HCT116 (cell line): Measurements from ENCODE around the gene INSL4. TPM values are rescaled to one million over a fixed set of nuclear protein-coding genes. Genes with fewer than 3 reads are reported as not detected.

ENCODE experiments used
- ATAC-seq: fragments of 200-7000 bp; cut with Tn5 transposase; 2 replicates; pipeline ENCODE4 v1.9.1; 2020; ENCODE audit warnings: mild to moderate bottlenecking, moderate library complexity
- BruUV-seq: library from RNA; stranded (reverse); fragments of 400-500 nt; replicated peaks from 2 replicates; lab custom pipeline; 2021; lab: Mats Ljungman, UMichigan
- CTCF ChIA-PET: fragments of 300-600 bp; sonication (Branson Sonifier 250); formaldehyde crosslinking; loops from one replicate; lab custom pipeline; 2021; ENCODE audit warnings: antibody characterized with exemption; lab: Charles Lee
- POLR2A ChIA-PET: fragments of 300-600, 350-600 bp; sonication (Branson Sonifier 250); formaldehyde crosslinking; loops from one replicate; lab custom pipeline; 2021; ENCODE audit warnings: antibody characterized with exemption; lab: Charles Lee
- RAD21 ChIA-PET, 2 experiments: fragments of 300-600 bp; sonication (Branson Sonifier 250); formaldehyde crosslinking; loops; one replicate each; lab custom pipeline; 2023; ENCODE audit warnings: low total read pairs in 2 of 2; ENCODE audit not compliant: uncharacterized antibody in 2 of 2, unreplicated experiment in 2 of 2, low non-redundant PET in 1 of 2; lab: Charles Lee
- DNase-seq: peaks from one replicate; pipeline ENCODE4 v3.0.0-alpha.2; 2010; ENCODE audit warnings: low read depth, low spot score
- H2AFZ ChIP-seq: fragments of 200-600 bp; shearing (Covaris generic), sonication (generic); 2 replicates; pipeline ENCODE4 v1.6.1; 2017; ENCODE audit warnings: low read depth, mixed run types, mixed read lengths, antibody characterized with exemption, low read length; ENCODE audit not compliant: poor library complexity, severe bottlenecking
- H3K27ac ChIP-seq: 2 replicates; pipeline ENCODE4 v1.5.1; 2012; ENCODE audit warnings: low read depth, low read length
- H3K27me3 ChIP-seq: fragments of 200-600 bp; sonication (generic); 2 replicates; pipeline ENCODE4 v1.6.1; 2016; ENCODE audit warnings: mixed run types, low read length, mixed read lengths; ENCODE audit not compliant: insufficient read depth
- H3K36me3 ChIP-seq, 2 experiments: fragments of 200-500 bp in 1 of 2; fragments of 200-600 bp in 1 of 2; sonication (Bioruptor generic) in 1 of 2; sonication (generic) in 1 of 2; 2 replicates each; pipeline versions ENCODE4 v1.5.1 to v1.6.1; 2014 to 2016; ENCODE audit warnings: low read length in 2 of 2, inconsistent platforms in 1 of 2, mixed read lengths in 1 of 2, mixed run types in 1 of 2; ENCODE audit not compliant: insufficient read depth in 2 of 2, control insufficient read depth in 1 of 2
- H3K4me1 ChIP-seq, 2 experiments: fragments of 200-600 bp in 1 of 2; sonication (generic) in 1 of 2; 2 replicates each; pipeline versions ENCODE4 v1.5.1 to v1.6.1; 2012 to 2017; ENCODE audit warnings: low read length in 2 of 2, inconsistent platforms in 1 of 2, mild to moderate bottlenecking in 1 of 2, mixed read lengths in 1 of 2, mixed run types in 1 of 2, moderate library complexity in 1 of 2; ENCODE audit not compliant: insufficient read depth in 2 of 2, control insufficient read depth in 1 of 2
- H3K4me2 ChIP-seq: fragments of 200-600 bp; sonication (generic); 2 replicates; pipeline ENCODE4 v1.6.1; 2017; ENCODE audit warnings: mixed run types, low read length, mixed read lengths
- H3K4me3 ChIP-seq, 2 experiments: fragments of 200-600 bp in 1 of 2; sonication (generic) in 1 of 2; replicated peaks in 1 of 2; 2 replicates each; pipeline ENCODE4 v1.5.1; 2011 to 2016; ENCODE audit warnings: low read length in 2 of 2, control low read depth in 1 of 2, low read depth in 1 of 2, mild to moderate bottlenecking in 1 of 2, mixed read lengths in 1 of 2, mixed run types in 1 of 2
- H3K79me2 ChIP-seq: fragments of 200-600 bp; sonication (generic); 2 replicates; pipeline ENCODE4 v1.6.1; 2017; ENCODE audit warnings: mild to moderate bottlenecking, mixed run types, low read length, moderate library complexity, mixed read lengths; ENCODE audit not compliant: insufficient read depth
- H3K9ac ChIP-seq: fragments of 200-600 bp; sonication (generic); 2 replicates; pipeline ENCODE4 v1.6.1; 2016; ENCODE audit warnings: low read length, mixed read lengths
- H3K9me2 ChIP-seq: fragments of 200-600 bp; sonication (generic), shearing (Covaris generic); 2 replicates; pipeline ENCODE4 v1.6.1; 2017; ENCODE audit warnings: mixed run types, mild to moderate bottlenecking, moderate library complexity; ENCODE audit not compliant: insufficient read depth
- H3K9me3 ChIP-seq, 2 experiments: fragments of 200-500 bp in 1 of 2; fragments of 200-600 bp in 1 of 2; sonication (Bioruptor generic) in 1 of 2; sonication (generic) in 1 of 2; 2 replicates each; pipeline ENCODE4 v1.6.1; 2014 to 2017; ENCODE audit warnings: low read length in 2 of 2, mixed read lengths in 2 of 2, inconsistent platforms in 1 of 2, low read depth in 1 of 2, mild to moderate bottlenecking in 1 of 2, mixed run types in 1 of 2, moderate library complexity in 1 of 2; ENCODE audit not compliant: control insufficient read depth in 1 of 2, insufficient read depth in 1 of 2
- H4K20me1 ChIP-seq: fragments of 200-600 bp; sonication (generic), shearing (Covaris generic); 2 replicates; pipeline ENCODE4 v1.6.1; 2017; ENCODE audit warnings: mixed run types, mild to moderate bottlenecking, moderate library complexity; ENCODE audit not compliant: insufficient read depth
- ATF3 ChIP-seq: IDR thresholded peaks from 2 replicates; pipeline ENCODE4 v1.6.1; 2012
- CBX3 ChIP-seq: IDR thresholded peaks from 2 replicates; pipeline ENCODE4 v1.6.1; 2012; ENCODE audit warnings: low read depth
- EGR1 ChIP-seq: IDR thresholded peaks from 2 replicates; pipeline ENCODE4 v1.6.1; 2012; ENCODE audit warnings: low read depth
- ELF1 ChIP-seq: IDR thresholded peaks from 2 replicates; pipeline ENCODE4 v1.6.1; 2012; ENCODE audit warnings: low read depth, borderline replicate concordance
- FOSL1 ChIP-seq: IDR thresholded peaks from 2 replicates; pipeline ENCODE4 v1.6.1; 2012; ENCODE audit warnings: low read depth
- JUND ChIP-seq: IDR thresholded peaks from 2 replicates; pipeline ENCODE4 v1.6.1; 2012
- MAX ChIP-seq: IDR thresholded peaks from 2 replicates; pipeline ENCODE4 v1.6.1; 2012
- POLR2A ChIP-seq: IDR thresholded peaks from 2 replicates; pipeline ENCODE4 v1.7.0; 2011; ENCODE audit warnings: borderline replicate concordance; ENCODE audit not compliant: insufficient read depth, insufficient read length; ENCODE audit errors: extremely low read depth
- POLR2AphosphoS5 ChIP-seq: IDR thresholded peaks from 2 replicates; pipeline ENCODE4 v1.6.1; 2011; ENCODE audit warnings: mild to moderate bottlenecking, low read depth, low read length, moderate library complexity
- SIN3A ChIP-seq: IDR thresholded peaks from 2 replicates; pipeline ENCODE4 v1.6.1; 2012; ENCODE audit warnings: low read depth
- YY1 ChIP-seq: IDR thresholded peaks from 2 replicates; pipeline ENCODE4 v1.6.1; 2011; ENCODE audit warnings: low read length, low read depth, moderate library complexity, mild to moderate bottlenecking; ENCODE audit not compliant: insufficient replicate concordance; ENCODE audit errors: extremely low read depth
- ZFX ChIP-seq: fragments of 450-650 bp; IDR thresholded peaks from 2 replicates; pipeline ENCODE4 v1.6.1; 2017
- ZNF274 ChIP-seq: fragments of 200-500 bp; sonication (Bioruptor generic); IDR thresholded peaks from 2 replicates; pipeline ENCODE4 v1.6.1; 2014; ENCODE audit warnings: mild to moderate bottlenecking, low read depth, low read length, inconsistent platforms
- intact Hi-C: fragments of 100-400 bp; cut with micrococcal nuclease; formaldehyde crosslinking; loops from 2 replicates; pipeline ENCODE4 v1.10.0; 2022
- total RNA-seq: library from RNA; stranded (reverse); gene quantifications from one replicate; pipeline ENCODE4 v1.2.1, GENCODE V29; 2021; ENCODE audit not compliant: unreplicated experiment
- TF ChIP-seq, protein P1 (sequence below): IDR thresholded peaks from 2 replicates; pipeline ENCODE4 v1.6.1; 2012; ENCODE audit warnings: low read depth

The INSL4 gene
- total RNA-seq, 1 experiment from 2014 or later: not detected

- no peaks in the 10 kb centered on the region for H3K27me3 ChIP-seq
- H3K9me3 ChIP-seq: no peaks in the 10 kb centered on the region
- ATAC-seq (no peak), DNase-seq (no peak)
- H3K27ac ChIP-seq: no peak overlapping the region
- BruUV-seq: no TSS peak
- ChIA-PET CTCF (no interaction called here), POLR2A (no interaction called here), RAD21 (no interaction called here)
- TF ChIP-seq POLR2AphosphoS5: no peak
- TF ChIP-seq JUND: no peak
- H3K9me2 ChIP-seq: no peaks in the 10 kb centered on the region
- H3K9ac ChIP-seq: no peak overlapping the region
- no peaks in the 10 kb centered on the region for H4K20me1 ChIP-seq
- intact Hi-C loops: no loop called here
- H3K4me2 ChIP-seq: no peak overlapping the region
- H3K79me2 ChIP-seq: no peaks in the 10 kb centered on the region
- no peak overlapping the region for H2AFZ ChIP-seq
- no peak overlapping the region for H3K4me3 ChIP-seq
- H3K36me3 ChIP-seq: no peaks in the 10 kb centered on the region
- no peaks in the 10 kb centered on the region for H3K4me1 ChIP-seq
Measured at GRCh38 chr9:5193345-5193744, 37.9 kb upstream of the INSL4 start.

GRCh38 chr9:5195463-5195862 lies 35.8 kb upstream of the INSL4 start:
- POLR2A ChIA-PET: no interaction called here
- H3K27me3 ChIP-seq: no peaks in the 10 kb centered on the region
- H3K9me3 ChIP-seq: no peaks in the 10 kb centered on the region
- BruUV-seq: no TSS peak
- RAD21 ChIA-PET: no interaction called here
- no peaks in the 10 kb centered on the region for H3K36me3 ChIP-seq
- no peaks in the 10 kb centered on the region for H3K4me1 ChIP-seq
- H4K20me1 ChIP-seq: no peaks in the 10 kb centered on the region
- no peak overlapping the region for H2AFZ ChIP-seq
- no peak overlapping the region for H3K4me3 ChIP-seq
- H3K79me2 ChIP-seq: no peaks in the 10 kb centered on the region
- no peaks in the 10 kb centered on the region for H3K9me2 ChIP-seq
- CTCF ChIA-PET: no interaction called here
- TF ChIP-seq ZFX (no peak), POLR2AphosphoS5 (no peak), MAX (no peak), YY1 (no peak), ATF3 (no peak), SIN3A (no peak), CBX3 (no peak), ZNF274 (no peak), FOSL1 (no peak), EGR1 (no peak), POLR2A (no peak), ELF1 (no peak)
- TF ChIP-seq, protein P1, sequence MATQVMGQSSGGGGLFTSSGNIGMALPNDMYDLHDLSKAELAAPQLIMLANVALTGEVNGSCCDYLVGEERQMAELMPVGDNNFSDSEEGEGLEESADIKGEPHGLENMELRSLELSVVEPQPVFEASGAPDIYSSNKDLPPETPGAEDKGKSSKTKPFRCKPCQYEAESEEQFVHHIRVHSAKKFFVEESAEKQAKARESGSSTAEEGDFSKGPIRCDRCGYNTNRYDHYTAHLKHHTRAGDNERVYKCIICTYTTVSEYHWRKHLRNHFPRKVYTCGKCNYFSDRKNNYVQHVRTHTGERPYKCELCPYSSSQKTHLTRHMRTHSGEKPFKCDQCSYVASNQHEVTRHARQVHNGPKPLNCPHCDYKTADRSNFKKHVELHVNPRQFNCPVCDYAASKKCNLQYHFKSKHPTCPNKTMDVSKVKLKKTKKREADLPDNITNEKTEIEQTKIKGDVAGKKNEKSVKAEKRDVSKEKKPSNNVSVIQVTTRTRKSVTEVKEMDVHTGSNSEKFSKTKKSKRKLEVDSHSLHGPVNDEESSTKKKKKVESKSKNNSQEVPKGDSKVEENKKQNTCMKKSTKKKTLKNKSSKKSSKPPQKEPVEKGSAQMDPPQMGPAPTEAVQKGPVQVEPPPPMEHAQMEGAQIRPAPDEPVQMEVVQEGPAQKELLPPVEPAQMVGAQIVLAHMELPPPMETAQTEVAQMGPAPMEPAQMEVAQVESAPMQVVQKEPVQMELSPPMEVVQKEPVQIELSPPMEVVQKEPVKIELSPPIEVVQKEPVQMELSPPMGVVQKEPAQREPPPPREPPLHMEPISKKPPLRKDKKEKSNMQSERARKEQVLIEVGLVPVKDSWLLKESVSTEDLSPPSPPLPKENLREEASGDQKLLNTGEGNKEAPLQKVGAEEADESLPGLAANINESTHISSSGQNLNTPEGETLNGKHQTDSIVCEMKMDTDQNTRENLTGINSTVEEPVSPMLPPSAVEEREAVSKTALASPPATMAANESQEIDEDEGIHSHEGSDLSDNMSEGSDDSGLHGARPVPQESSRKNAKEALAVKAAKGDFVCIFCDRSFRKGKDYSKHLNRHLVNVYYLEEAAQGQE: no peak
- H3K9ac ChIP-seq: no peak overlapping the region
- no peak overlapping the region for H3K27ac ChIP-seq
- DNase-seq (no peak), ATAC-seq (no peak)
- intact Hi-C loops: no loop called here
- no peak overlapping the region for H3K4me2 ChIP-seq
